ENCODE data around the gene TUBB2B.

DNA sequence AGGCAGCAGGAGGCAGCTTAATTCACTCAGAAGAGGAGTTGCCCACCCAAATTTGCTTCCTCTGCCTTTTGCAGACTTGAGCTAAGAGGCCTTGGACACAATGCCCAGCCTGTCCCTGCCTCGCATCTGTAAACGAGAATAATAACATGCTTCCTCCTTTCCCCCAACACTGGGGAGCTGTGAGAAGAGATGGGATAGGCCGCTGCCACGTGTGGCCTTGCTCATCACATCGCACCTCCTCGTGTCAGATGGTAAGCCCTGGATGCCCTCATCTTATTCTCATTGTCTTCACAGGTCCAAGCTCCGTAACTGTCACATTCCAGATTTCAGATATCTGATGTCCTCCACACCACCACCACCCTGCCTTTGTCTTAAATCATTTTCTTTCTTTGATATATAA lies 13.1 kb upstream of the TUBB2B start:
- TF ChIP-seq, protein P1, sequence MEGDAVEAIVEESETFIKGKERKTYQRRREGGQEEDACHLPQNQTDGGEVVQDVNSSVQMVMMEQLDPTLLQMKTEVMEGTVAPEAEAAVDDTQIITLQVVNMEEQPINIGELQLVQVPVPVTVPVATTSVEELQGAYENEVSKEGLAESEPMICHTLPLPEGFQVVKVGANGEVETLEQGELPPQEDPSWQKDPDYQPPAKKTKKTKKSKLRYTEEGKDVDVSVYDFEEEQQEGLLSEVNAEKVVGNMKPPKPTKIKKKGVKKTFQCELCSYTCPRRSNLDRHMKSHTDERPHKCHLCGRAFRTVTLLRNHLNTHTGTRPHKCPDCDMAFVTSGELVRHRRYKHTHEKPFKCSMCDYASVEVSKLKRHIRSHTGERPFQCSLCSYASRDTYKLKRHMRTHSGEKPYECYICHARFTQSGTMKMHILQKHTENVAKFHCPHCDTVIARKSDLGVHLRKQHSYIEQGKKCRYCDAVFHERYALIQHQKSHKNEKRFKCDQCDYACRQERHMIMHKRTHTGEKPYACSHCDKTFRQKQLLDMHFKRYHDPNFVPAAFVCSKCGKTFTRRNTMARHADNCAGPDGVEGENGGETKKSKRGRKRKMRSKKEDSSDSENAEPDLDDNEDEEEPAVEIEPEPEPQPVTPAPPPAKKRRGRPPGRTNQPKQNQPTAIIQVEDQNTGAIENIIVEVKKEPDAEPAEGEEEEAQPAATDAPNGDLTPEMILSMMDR (conservative IDR thresholded peaks at IDR 0.05 in 1 of 2, IDR thresholded peaks at IDR 0.05 in 1 of 2; ENCODE audit: low read depth in 1 of 2, low read length in 2 of 2), result no peak
- no peak for TF ChIP-seq EZH2 (IDR thresholded peaks at IDR 0.05; ENCODE audit: low read length, missing control alignments)
